SK-N-MC (cell line): ENCODE data around the gene NOP14.

ENCODE experiments used
- DNase-seq: peaks from one replicate; pipeline ENCODE4 v3.0.0-alpha.2; 2011; ENCODE audit warnings: low read depth, low spot score
- H3K27ac ChIP-seq: fragments of 200-600 bp; sonication (generic); 2 replicates; pipeline ENCODE4 v1.5.1; 2016; ENCODE audit warnings: mixed run types
- H3K36me3 ChIP-seq: fragments of 200-600 bp; sonication (generic); 2 replicates; pipeline ENCODE4 v1.6.1; 2017; ENCODE audit warnings: antibody characterized with exemption, low read length, mixed read lengths; ENCODE audit not compliant: insufficient read depth
- H3K4me3 ChIP-seq: fragments of 200-600 bp; sonication (generic); 2 replicates; pipeline ENCODE4 v1.5.1; 2016
- H3K9ac ChIP-seq: fragments of 200-600 bp; sonication (generic); 2 replicates; pipeline ENCODE4 v1.8.0; 2017; ENCODE audit warnings: mixed run types, mixed read lengths; ENCODE audit not compliant: insufficient read length
- H3K9me3 ChIP-seq: fragments of 200-600 bp; sonication (generic); 2 replicates; pipeline ENCODE4 v1.6.1; 2017; ENCODE audit warnings: low read depth, mild to moderate bottlenecking, antibody characterized with exemption, low read length, moderate library complexity, mixed read lengths
- EZH2 ChIP-seq: fragments of 200-600 bp; sonication (generic); IDR thresholded peaks from one replicate; pipeline ENCODE4 v1.6.1; 2017; ENCODE audit warnings: antibody characterized with exemption
- FOXP2 ChIP-seq: optimal IDR thresholded peaks from 2 replicates; pipeline ENCODE3; 2011; ENCODE audit warnings: mild to moderate bottlenecking, moderate library complexity; ENCODE audit not compliant: insufficient read depth; ENCODE audit errors: extremely low read length, control extremely low read depth
- POLR2AphosphoS5 ChIP-seq: IDR thresholded peaks from 2 replicates; pipeline ENCODE4 v1.6.1; 2012; ENCODE audit warnings: mild to moderate bottlenecking, low read depth, low read length, borderline replicate concordance

Gene NOP14

DNA sequence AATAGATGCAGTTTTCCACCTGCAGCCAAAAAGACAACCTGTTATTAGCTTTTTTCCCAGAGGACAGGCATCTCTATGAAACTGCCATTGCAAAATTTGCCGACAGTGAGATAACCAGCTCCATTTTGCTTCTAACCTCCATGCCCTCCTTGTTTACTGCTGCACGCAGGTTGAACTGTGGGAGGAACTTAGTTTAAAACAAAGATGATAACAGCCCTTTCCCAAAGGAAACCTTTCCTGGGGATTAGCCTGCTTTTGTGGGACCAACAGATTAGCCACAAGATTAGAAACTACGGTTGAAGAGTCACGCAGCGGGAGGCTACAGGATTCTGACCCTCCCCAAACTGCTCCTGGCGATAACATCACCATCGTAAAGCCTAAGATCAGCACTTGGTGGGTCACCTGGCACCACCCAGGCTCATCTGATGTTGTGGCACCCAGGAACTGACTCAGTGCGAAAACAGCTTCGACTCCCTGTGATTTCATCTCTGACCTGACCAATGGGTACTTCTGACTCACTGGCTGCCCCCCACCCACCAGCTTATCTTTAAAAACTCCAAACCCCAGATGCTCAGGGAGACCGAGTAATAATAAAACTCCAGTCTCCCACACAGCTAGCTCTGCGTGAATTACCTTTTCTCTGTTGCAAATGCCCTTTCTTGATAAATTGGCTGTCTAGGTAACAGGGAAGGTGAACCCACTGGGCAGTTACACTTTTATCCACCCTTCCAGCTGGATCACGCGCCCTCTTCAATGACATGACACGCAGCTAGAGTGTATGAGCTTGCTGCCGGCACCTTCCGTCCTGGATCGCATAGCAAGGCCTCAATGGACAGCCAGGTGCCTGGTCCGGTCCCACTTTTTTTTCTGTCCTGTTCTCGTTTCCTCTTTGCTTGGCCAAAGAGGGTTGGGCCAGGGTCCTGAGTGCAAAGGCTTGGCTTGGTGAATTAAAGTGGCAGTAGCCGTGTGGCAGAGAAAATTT lies 27.2 kb downstream of the NOP14 start:
- peaks cover 34% of the 10 kb centered on the region for H3K36me3 ChIP-seq
- peak overlapping the region; percentile 93 for H3K9ac ChIP-seq
- H3K27ac ChIP-seq: no peak overlapping the region
- H3K9me3 ChIP-seq: no peaks in the 10 kb centered on the region
- peak overlapping the region; percentile 96 for H3K4me3 ChIP-seq
- DNase-seq: no peak
- TF ChIP-seq POLR2AphosphoS5 (0 out of 2 replicates have a peak, but pooled peaks have one; percentile 14), FOXP2 (no peak)

DNA sequence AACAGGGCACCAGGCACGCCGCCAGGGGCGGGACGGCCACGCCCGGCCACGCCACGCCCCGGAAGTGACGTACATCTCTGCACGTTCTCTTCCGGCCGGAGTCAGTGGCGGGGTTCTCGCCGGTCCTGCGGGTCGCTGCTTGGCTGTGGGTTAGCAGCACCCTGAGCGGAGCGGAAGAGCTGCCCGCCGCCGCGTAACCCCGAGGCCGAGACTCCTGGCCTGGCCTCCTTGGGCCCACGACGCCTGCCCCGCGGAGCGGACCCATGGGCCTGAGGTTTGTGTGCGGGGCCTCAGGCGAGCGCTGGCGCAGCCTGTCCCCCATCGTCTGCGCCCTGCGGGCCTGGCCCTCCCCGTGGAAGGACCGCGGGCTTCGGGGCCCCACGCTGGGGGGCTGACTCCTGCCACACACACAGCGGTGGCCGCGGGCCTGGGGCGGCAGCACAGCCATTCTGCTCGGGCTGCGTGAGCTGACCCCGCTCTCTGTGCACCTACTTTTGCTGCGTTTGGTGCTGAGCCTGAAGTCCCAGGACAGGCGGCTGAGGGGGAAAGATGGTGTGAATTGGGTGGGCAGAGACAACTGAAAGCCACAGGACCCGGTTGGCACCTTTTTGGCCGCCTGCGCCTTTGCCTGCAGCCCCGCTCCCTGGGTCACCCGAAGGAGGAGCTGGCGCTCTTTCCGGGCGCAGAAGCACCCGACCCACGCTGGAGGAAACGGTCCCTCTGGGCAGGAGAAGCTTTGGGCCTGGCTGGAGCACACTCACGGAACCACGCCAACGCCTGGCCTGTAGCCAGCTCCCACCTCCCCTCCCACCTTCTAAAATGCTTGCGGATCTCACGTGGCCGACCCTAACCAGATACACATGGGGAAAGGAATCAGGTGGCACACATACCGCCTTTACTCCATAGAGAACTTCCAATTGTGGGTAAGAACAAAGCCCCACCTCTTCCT lies 28.1 kb downstream of the NOP14 start:
- no peaks in the 10 kb centered on the region for H3K9me3 ChIP-seq
- H3K36me3 ChIP-seq: peaks cover 30% of the 10 kb centered on the region
- TF ChIP-seq EZH2 (no peak), FOXP2 (peak; percentile 41), POLR2AphosphoS5 (peak; percentile 96)

DNA sequence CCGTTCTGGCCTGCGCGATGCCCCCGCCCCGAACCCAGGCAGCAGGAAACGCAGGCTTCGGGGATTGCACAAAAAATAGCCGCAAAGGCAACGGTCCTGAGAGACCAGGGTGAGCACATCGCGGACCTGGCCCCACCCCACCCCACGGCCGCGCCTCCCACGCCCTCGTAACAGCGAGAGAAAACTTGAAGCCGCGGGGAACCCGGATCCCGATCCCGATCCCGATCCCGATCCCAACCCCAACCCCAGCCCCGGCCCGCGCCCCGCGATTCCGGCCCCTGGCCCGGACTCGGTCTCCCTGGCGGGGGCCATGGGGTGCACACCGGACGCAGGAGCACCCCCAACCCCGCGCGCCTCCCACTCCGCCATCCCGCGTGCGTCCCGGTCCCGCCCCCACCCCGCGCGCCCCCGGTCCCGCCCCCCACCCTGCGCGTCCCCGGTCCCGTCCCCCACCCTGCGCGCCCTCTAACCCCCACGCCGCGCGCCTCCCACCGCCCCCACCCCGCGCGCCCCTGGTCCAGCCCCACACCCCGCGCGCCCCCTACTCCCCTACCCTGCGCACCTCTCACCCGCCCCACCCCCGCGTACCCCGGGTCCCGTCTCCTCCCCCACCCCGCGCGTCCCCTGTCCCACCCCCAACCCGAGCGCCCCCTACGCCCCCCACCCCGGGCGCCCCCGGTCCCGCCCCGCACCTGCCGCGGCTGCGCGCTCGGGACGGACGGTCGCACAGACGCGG lies 29.0 kb downstream of the NOP14 start:
- Histone ChIP-seq H3K36me3 (peaks cover 25% of the 10 kb centered on the region), H3K4me3 (peak overlapping the region; percentile 96), H3K27ac (no peak overlapping the region), H3K9ac (peak overlapping the region; percentile 75), H3K9me3 (no peaks in the 10 kb centered on the region)
- no peak for DNase-seq
- TF ChIP-seq FOXP2 (no peak), EZH2 (no peak), POLR2AphosphoS5 (no peak)

More for the DNA sequence above, 28.1 kb downstream of the NOP14 start:
- H3K9ac ChIP-seq: peak overlapping the region; percentile 93
- peak overlapping the region; percentile 50; the same call in 1 of the 2 replicates for H3K27ac ChIP-seq
- peak; percentile 22 for DNase-seq
- H3K4me3 ChIP-seq: peak overlapping the region; percentile 96

DNA sequence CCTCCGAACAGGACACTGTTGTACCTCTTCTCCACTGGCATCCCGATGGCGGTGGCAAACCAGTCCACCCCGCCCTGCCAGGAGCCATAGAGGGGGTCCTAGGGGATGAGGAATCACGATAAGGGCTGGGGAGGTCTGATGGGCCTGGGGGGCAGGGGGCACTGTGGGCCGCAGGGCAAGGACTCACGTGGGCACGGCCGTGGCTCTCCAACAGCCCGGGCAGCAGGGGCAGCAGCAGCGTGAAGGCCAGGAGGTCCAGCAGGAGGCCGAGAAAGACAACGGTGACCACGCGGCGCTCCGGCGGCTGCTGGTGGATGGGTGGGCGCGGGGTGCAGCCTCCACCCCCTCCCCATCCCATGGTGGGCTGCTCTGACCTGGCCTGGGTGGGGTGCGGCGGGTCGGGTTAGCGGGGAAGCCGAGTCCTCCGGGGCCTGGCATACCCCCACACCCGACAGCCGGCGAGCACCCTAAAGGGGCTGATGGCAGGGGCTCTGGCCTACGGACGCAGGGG lies 29.6 kb downstream of the NOP14 start:
- Histone ChIP-seq H3K27ac (no peak overlapping the region), H3K9ac (peak overlapping the region; percentile 75), H3K4me3 (peak overlapping the region; percentile 86), H3K9me3 (no peaks in the 10 kb centered on the region), H3K36me3 (peaks cover 19% of the 10 kb centered on the region)
- no peak for TF ChIP-seq POLR2AphosphoS5
- TF ChIP-seq EZH2: no peak
- no peak for TF ChIP-seq FOXP2
- DNase-seq: no peak

DNA sequence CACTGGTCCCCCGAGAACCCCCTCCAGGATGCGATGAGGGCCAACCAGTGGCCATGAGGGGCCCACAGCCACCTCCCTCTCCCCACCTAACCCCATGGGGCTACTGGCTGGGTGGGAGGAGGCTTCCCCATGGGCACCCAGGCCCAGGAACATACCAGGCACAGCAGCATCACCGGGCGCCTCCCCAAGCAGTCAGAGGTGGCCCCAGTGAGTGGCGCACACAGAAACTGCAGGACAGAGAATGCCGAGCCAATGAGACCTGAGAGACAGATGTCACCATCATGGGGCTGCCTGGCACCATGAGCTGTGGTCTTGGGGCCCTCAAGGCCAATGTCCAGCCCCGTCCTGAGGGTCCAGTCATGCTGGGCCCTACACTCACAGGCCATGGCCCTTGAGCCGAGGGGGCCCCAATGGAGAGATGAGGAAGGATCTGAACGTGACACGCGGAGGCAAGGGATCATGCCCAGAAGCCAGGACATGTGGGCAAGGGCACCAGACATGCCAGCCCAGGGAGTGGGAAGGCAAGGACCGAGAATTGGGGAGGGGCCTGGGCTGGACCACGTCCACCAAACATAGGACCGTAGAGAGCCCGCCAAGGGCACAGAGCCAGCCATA lies 30.1 kb downstream of the NOP14 start:
- peak overlapping the region; percentile 86 for H3K4me3 ChIP-seq
- H3K9me3 ChIP-seq: no peaks in the 10 kb centered on the region
- peaks cover 16% of the 10 kb centered on the region for H3K36me3 ChIP-seq
- no peak for DNase-seq
- H3K27ac ChIP-seq: no peak overlapping the region
- no peak overlapping the region for H3K9ac ChIP-seq
- TF ChIP-seq FOXP2: no peak
- TF ChIP-seq POLR2AphosphoS5: no peak
- TF ChIP-seq EZH2: no peak

DNA sequence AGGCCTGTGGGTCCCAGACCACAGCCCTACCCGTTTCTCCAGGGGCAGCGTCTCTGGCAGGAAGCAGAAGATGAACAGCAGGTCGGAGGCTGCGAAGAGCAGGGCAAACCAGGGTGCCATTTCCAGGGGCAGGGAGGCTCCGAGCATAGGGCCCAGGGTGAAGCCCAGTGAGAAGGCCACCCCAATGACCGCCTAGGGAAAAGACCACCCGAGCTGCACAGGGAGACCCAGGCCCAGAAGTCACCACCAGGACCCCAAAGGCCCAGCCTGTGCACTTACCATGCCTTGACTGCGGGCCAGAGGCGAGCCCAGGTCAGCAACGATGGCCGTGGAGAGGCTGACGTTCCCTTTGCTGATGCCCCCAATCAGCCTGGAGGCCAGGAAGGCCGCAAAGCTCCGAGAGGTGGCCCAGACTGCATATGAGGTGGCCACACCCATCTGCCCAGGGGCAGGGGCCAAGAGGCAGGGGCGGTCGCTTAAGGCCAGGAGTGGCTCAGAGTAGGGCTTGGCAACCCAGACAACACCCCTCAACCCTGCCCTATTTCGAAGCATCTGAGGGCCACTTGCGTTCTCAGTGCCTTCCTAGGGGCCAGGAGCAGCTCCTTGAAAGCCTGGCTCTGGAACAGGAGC lies 30.8 kb downstream of the NOP14 start:
- DNase-seq: no peak
- no peak overlapping the region for H3K9ac ChIP-seq
- H3K36me3 ChIP-seq: peaks cover 10% of the 10 kb centered on the region
- no peak for TF ChIP-seq FOXP2
- TF ChIP-seq EZH2: no peak
- no peak for TF ChIP-seq POLR2AphosphoS5
- H3K4me3 ChIP-seq: peak overlapping the region; percentile 86; the same call in 1 of the 2 replicates
- H3K27ac ChIP-seq: 0 out of 2 replicates have a peak overlapping the region, but pooled peaks have one; percentile 46
- no peaks in the 10 kb centered on the region for H3K9me3 ChIP-seq
